H1 (cell line): Measurements from ENCODE around the gene SPTBN5. TPM values are rescaled to one million over a fixed set of nuclear protein-coding genes. Genes with fewer than 3 reads are reported as not detected.

ENCODE experiments used
- CTCF ChIA-PET: fragments of 300-600 bp; sonication (Branson Sonifier 250); formaldehyde crosslinking; loops from one replicate; lab custom pipeline; 2021; ENCODE audit not compliant: partially characterized antibody; lab: Charles Lee
- POLR2A ChIA-PET: fragments of 300-600 bp; sonication (Branson Sonifier 250); formaldehyde crosslinking; loops from one replicate; lab custom pipeline; 2021; ENCODE audit warnings: inconsistent platforms; ENCODE audit not compliant: partially characterized antibody; lab: Charles Lee
- DNase-seq, 2 experiments: peaks; one replicate each; pipeline versions ENCODE4 v3.0.0 to v3.0.0-alpha.2; 2010 to 2022; ENCODE audit warnings: low spot score in 2 of 2, low read depth in 1 of 2, mixed read lengths in 1 of 2
- FAIRE-seq: peaks from 2 replicates; lab custom pipeline; 2011; peaks lifted over from hg19 to GRCh38; lab: Jason Lieb, UNC
- H2AFZ ChIP-seq: 2 replicates; pipeline ENCODE4 v1.8.1; 2012; ENCODE audit warnings: low read length, inconsistent platforms
- H2AK5ac ChIP-seq: 2 replicates; pipeline ENCODE4 v1.6.1; 2013; ENCODE audit warnings: low read depth, low read length
- H2BK120ac ChIP-seq: replicated peaks from 2 replicates; pipeline ENCODE3; 2013; ENCODE audit warnings: low read depth, low read length, inconsistent platforms
- H2BK12ac ChIP-seq: 2 replicates; pipeline ENCODE4 v1.6.1; 2013; ENCODE audit warnings: low read depth, low read length
- H2BK15ac ChIP-seq: 2 replicates; pipeline ENCODE4 v1.6.1; 2013; ENCODE audit warnings: low read length
- H2BK20ac ChIP-seq: 2 replicates; pipeline ENCODE4 v1.6.1; 2013; ENCODE audit warnings: low read length
- H2BK5ac ChIP-seq: 2 replicates; pipeline ENCODE4 v1.6.1; 2013; ENCODE audit warnings: low read depth, low read length
- H3K14ac ChIP-seq: 2 replicates; pipeline ENCODE4 v1.6.1; 2013; ENCODE audit warnings: inconsistent platforms; ENCODE audit not compliant: insufficient read length
- H3K18ac ChIP-seq: 2 replicates; pipeline ENCODE4 v1.6.1; 2013; ENCODE audit warnings: low read length; ENCODE audit errors: extremely low read depth
- H3K23ac ChIP-seq: 2 replicates; pipeline ENCODE4 v1.6.1; 2013; ENCODE audit warnings: inconsistent platforms; ENCODE audit not compliant: insufficient read length
- H3K23me2 ChIP-seq: 2 replicates; pipeline ENCODE4 v1.6.1; 2013; ENCODE audit warnings: low read depth, low read length
- H3K27ac ChIP-seq: 2 replicates; pipeline ENCODE4 v1.6.1; 2011; ENCODE audit warnings: low read depth, low read length, inconsistent platforms
- H3K27me3 ChIP-seq, 4 experiments: replicated peaks in 1 of 4; 1 replicate in 1 of 4; 2 replicates in 3 of 4; pipeline versions ENCODE4 v1.6.1 to v1.8.1; 2011 to 2013; ENCODE audit warnings: low read length in 3 of 4, mild to moderate bottlenecking in 3 of 4, inconsistent platforms in 2 of 4, mixed read lengths in 2 of 4, moderate library complexity in 1 of 4; ENCODE audit not compliant: control insufficient read depth in 3 of 4, insufficient read depth in 3 of 4; ENCODE audit errors: extremely low read depth in 1 of 4
- H3K36me3 ChIP-seq, 4 experiments: 2 replicates each; pipeline versions ENCODE4 v1.6.1 to v1.8.1; 2011 to 2013; ENCODE audit warnings: mild to moderate bottlenecking in 4 of 4, low read length in 3 of 4, moderate library complexity in 2 of 4, control low read depth in 1 of 4, inconsistent platforms in 1 of 4; ENCODE audit not compliant: insufficient read depth in 4 of 4, control insufficient read depth in 2 of 4
- H3K4ac ChIP-seq: replicated peaks from 2 replicates; pipeline ENCODE3; 2013; ENCODE audit warnings: low read length, low read depth, mixed read lengths, inconsistent platforms; ENCODE audit not compliant: insufficient read length
- H3K4me1 ChIP-seq, 4 experiments: replicated peaks in 1 of 4; 1 replicate in 1 of 4; 2 replicates in 3 of 4; pipeline versions ENCODE4 v1.6.1 to v1.8.1; 2011 to 2013; ENCODE audit warnings: low read length in 3 of 4, inconsistent platforms in 2 of 4, mixed read lengths in 1 of 4; ENCODE audit not compliant: insufficient read depth in 4 of 4, control insufficient read depth in 3 of 4
- H3K4me2 ChIP-seq, 2 experiments: 2 replicates each; pipeline versions ENCODE4 v1.6.1 to v1.8.1; 2011 to 2013; ENCODE audit warnings: low read depth in 2 of 2, low read length in 2 of 2, control low read depth in 1 of 2, inconsistent platforms in 1 of 2, mild to moderate bottlenecking in 1 of 2; ENCODE audit not compliant: insufficient read depth in 1 of 2
- H3K4me3 ChIP-seq, 4 experiments: fragments of 200-600, 300-600 bp in 1 of 4; sonication (generic), shearing (Covaris generic), sonication (Bioruptor Twin) in 1 of 4; 2 replicates each; pipeline versions ENCODE4 v1.5.1 to v1.8.1; 2011 to 2016; ENCODE audit warnings: low read length in 4 of 4, low read depth in 3 of 4, control low read depth in 2 of 4, inconsistent platforms in 2 of 4, mild to moderate bottlenecking in 2 of 4, mixed read lengths in 1 of 4, moderate library complexity in 1 of 4; ENCODE audit not compliant: insufficient read depth in 2 of 4; ENCODE audit errors: extremely low read depth in 1 of 4
- H3K56ac ChIP-seq: replicated peaks from 2 replicates; pipeline ENCODE3; 2013; ENCODE audit warnings: low read depth, mild to moderate bottlenecking, mixed read lengths, low read length, inconsistent platforms; ENCODE audit not compliant: insufficient read length
- H3K79me1 ChIP-seq: 2 replicates; pipeline ENCODE4 v1.6.1; 2013; ENCODE audit warnings: low read depth, low read length, control low read depth
- H3K79me2 ChIP-seq, 2 experiments: 2 replicates each; pipeline versions ENCODE4 v1.6.1 to v1.8.1; 2012 to 2013; ENCODE audit warnings: low read length in 2 of 2, mild to moderate bottlenecking in 2 of 2, inconsistent platforms in 1 of 2; ENCODE audit not compliant: insufficient read depth in 2 of 2, control insufficient read depth in 1 of 2
- H3K9ac ChIP-seq, 4 experiments: replicated peaks in 1 of 4; 1 replicate in 1 of 4; 2 replicates in 3 of 4; pipeline versions ENCODE4 v1.6.1 to v1.8.1; 2011 to 2013; ENCODE audit warnings: low read depth in 3 of 4, low read length in 3 of 4, control low read depth in 2 of 4, mild to moderate bottlenecking in 2 of 4, moderate library complexity in 2 of 4, inconsistent platforms in 1 of 4; ENCODE audit errors: extremely low read depth in 1 of 4
- H3K9me3 ChIP-seq, 2 experiments: 2 replicates each; pipeline versions ENCODE4 v1.6.1 to v1.8.1; 2012 to 2013; ENCODE audit warnings: mild to moderate bottlenecking in 2 of 2, moderate library complexity in 2 of 2, control low read depth in 1 of 2, inconsistent platforms in 1 of 2, low read depth in 1 of 2, low read length in 1 of 2, mixed read lengths in 1 of 2; ENCODE audit not compliant: insufficient read depth in 2 of 2
- H4K20me1 ChIP-seq, 2 experiments: replicated peaks in 1 of 2; 2 replicates each; pipeline versions ENCODE3 to v1.8.1; 2011 to 2013; ENCODE audit warnings: inconsistent platforms in 2 of 2, low read length in 2 of 2, mild to moderate bottlenecking in 1 of 2; ENCODE audit not compliant: insufficient read depth in 2 of 2, control insufficient read depth in 1 of 2
- H4K5ac ChIP-seq: 2 replicates; pipeline ENCODE4 v1.6.1; 2013; ENCODE audit warnings: low read length, low read depth, mixed read lengths, inconsistent platforms; ENCODE audit not compliant: insufficient read length
- H4K8ac ChIP-seq: 2 replicates; pipeline ENCODE4 v1.8.0; 2013; ENCODE audit warnings: mild to moderate bottlenecking, moderate library complexity, low read length, inconsistent platforms; ENCODE audit not compliant: insufficient read depth; ENCODE audit errors: extremely low read depth
- H4K91ac ChIP-seq: replicated peaks from 2 replicates; pipeline ENCODE3; 2013; ENCODE audit warnings: low read length, mixed read lengths, inconsistent platforms; ENCODE audit not compliant: insufficient read length
- CHD2 ChIP-seq: IDR thresholded peaks from 2 replicates; pipeline ENCODE4 v1.6.1; 2012; ENCODE audit warnings: low read length, improper control_type of control experiment
- RAD21 ChIP-seq, 2 experiments: IDR thresholded peaks in 1 of 2; conservative IDR thresholded peaks in 1 of 2; 2 replicates each; pipeline ENCODE4 v1.6.1; 2011; ENCODE audit warnings: low read depth in 2 of 2, low read length in 2 of 2, improper control_type of control experiment in 1 of 2, inconsistent platforms in 1 of 2, mild to moderate bottlenecking in 1 of 2, moderate library complexity in 1 of 2
- RBBP5 ChIP-seq: IDR thresholded peaks from 2 replicates; pipeline ENCODE4 v1.7.1; 2012; ENCODE audit warnings: low read depth, mild to moderate bottlenecking, inconsistent platforms, low read length, moderate library complexity, borderline replicate concordance
- SIX5 ChIP-seq: IDR thresholded peaks from 2 replicates; pipeline ENCODE4 v1.6.1; 2011; ENCODE audit warnings: mild to moderate bottlenecking, low read depth, low read length
- SP2 ChIP-seq: IDR thresholded peaks from 2 replicates; pipeline ENCODE4 v1.6.1; 2012; ENCODE audit warnings: mild to moderate bottlenecking, low read length, inconsistent platforms
- WGBS, 2 experiments: shearing (Covaris generic) in 1 of 2; methylation state at CpG; one replicate each; pipeline versions ENCODE4 v1.1.6 to v1.1.7; 2013 to 2015; ENCODE audit warnings: low lambda C conversion rate in 2 of 2, mixed read lengths in 2 of 2, inconsistent platforms in 1 of 2, low coverage in 1 of 2, missing lambda C conversion rate in 1 of 2; ENCODE audit not compliant: insufficient replicate concordance in 2 of 2, insufficient coverage in 1 of 2, insufficient read length in 1 of 2; ENCODE audit errors: extremely low coverage in 1 of 2, missing lambda C conversion rate in 1 of 2; 5-methylcytosine and 5-hydroxymethylcytosine counted together
- polyA plus RNA-seq, 7 experiments: library from polyadenylated mRNA; depleted of rRNA in 3 of 7; stranded (reverse) in 5 of 7; unstranded in 2 of 7; fragments of >200 nt in 5 of 7; fragments of 200-250 nt in 2 of 7; gene quantifications; 1 replicate in 5 of 7; 2 replicates in 1 of 7; 4 replicates in 1 of 7; pipeline versions ENCODE4 v1.2.1 to v1.2.3, GENCODE V29; 2011 to 2013; ENCODE audit warnings: missing spikeins in 2 of 7, mixed read lengths in 2 of 7
- total RNA-seq: library from RNA; stranded (reverse); fragmentation: NEBNext Ultra II Directional; extraction: Animal tissue kit (Norgen Biotek cat#: 25700); gene quantifications from 2 replicates; pipeline ENCODE4 v1.2.1, GENCODE V29; 2021

The SPTBN5 gene
- total and polyA plus RNA-seq, 2 of the 8 experiments (the other 6 are each of a cell fraction or from before 2014, with no cell fraction given) = 0.32 to 0.84 TPM

DNA sequence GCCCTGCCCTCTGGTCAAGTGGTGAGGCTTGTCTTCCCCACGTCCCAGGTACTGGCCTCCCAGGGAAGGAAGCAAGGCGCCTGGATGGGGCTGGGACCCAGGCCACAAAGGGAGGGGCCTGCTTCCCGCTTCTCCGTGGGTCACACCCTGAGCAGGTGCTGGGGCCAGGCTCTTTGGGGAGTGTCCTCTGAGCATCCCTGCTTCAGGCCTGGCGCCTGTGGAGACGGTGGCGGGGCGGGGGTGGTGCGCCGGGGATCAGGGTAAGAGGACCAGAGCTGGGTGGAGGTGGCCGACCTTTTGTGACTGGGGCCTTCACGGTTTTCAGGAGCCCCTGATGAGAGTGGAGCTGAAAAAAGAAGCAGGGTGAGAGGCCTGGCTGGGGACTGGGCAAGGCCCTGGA lies 51.6 kb downstream of the SPTBN5 start:
- Histone ChIP-seq H2AK5ac (no peak overlapping the region), H3K4me1 (no peaks in the 10 kb centered on the region), H3K9me3 (no peaks in the 10 kb centered on the region), H2BK20ac (no peak overlapping the region), H3K14ac (no peak overlapping the region), H4K8ac (no peak overlapping the region), H3K23me2 (no peaks in the 10 kb centered on the region), H3K23ac (no peak overlapping the region), H3K27ac (no peak overlapping the region), H2BK5ac (no peak overlapping the region), H2AFZ (no peak overlapping the region), H2BK15ac (no peak overlapping the region), H2BK12ac (no peak overlapping the region), H3K79me2 (no peaks in the 10 kb centered on the region), H3K36me3 (peaks cover 0 to 3% (median 1%) of the 10 kb centered on the region in 4 experiments; a peak in 2 of 8 replicates), H3K18ac (no peak overlapping the region), H3K79me1 (no peaks in the 10 kb centered on the region), H3K27me3 (no peaks in the 10 kb centered on the region), H4K91ac (no peak overlapping the region), H3K4me3 (no peak overlapping the region), H4K20me1 (peaks cover 0 to 2% of the 10 kb centered on the region in 2 experiments), H3K9ac (no peak overlapping the region), H2BK120ac (no peak overlapping the region), H3K4ac (no peak overlapping the region), H3K56ac (no peak overlapping the region), H3K4me2 (no peak overlapping the region), H4K5ac (no peak overlapping the region)
- ChIA-PET CTCF (interaction anchor here (0.7 to 6.7 kb wide), 5 partner anchors 11 to 65 kb away, joined by 3 to 30 read pairs (median 4); no protein-coding TSS in a partner anchor), POLR2A (interaction anchor here (6.8 kb wide), 1 partner anchor 10 kb away, joined by 45 read pairs; no protein-coding TSS in a partner anchor)
- DNase-seq (no peak), FAIRE-seq (no peak)
- TF ChIP-seq RAD21 (IDR thresholded peaks at IDR 0.05 in 1 of 2, conservative IDR thresholded peaks at IDR 0.05 in 1 of 2; ENCODE audit: low read depth in 2 of 2, low read length in 2 of 2) (no peak), RBBP5 (no peak), SP2 (no peak), SIX5 (no peak), CHD2 (no peak)
- WGBS, 2 experiments = 81% methylated on average over 11 of the region's 12 CpGs; no CpG with 5 or more reads in 1 of the 2 experiments
